ENCODE measurements around the gene DENR.

The DENR gene

DNA sequence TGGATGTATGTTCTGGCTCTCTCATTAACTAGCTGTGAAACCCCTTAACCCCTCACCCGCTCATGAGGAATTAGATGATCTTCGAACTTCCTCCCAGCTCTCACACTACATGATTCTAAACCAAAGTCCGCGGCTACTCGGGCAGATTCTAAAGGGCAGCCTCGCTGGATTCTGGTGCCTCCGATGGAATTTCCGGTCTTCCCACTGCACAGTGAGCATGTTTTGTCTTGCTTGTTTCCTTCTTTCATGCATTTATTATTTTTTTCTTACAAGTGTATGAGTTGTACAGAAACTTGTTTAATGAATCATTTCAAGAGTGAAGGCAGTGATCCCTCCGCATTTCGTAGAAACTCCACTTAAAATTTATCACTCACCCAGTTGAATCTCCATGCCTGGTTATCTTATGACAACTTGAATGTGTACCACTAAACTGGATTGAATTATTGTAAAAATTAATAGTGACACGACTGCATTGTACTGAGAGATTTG lies 31.5 kb upstream of the DENR start:
- no peaks in the 10 kb centered on the region for H3K9me3 ChIP-seq (ENCODE audit: severe bottlenecking)
- peak; percentile 87 for ATAC-seq (ENCODE audit: low read depth)
- H3K27me3 ChIP-seq (ENCODE audit: insufficient read depth, poor library complexity, severe bottlenecking): no peaks in the 10 kb centered on the region
- TF ChIP-seq, protein P1, sequence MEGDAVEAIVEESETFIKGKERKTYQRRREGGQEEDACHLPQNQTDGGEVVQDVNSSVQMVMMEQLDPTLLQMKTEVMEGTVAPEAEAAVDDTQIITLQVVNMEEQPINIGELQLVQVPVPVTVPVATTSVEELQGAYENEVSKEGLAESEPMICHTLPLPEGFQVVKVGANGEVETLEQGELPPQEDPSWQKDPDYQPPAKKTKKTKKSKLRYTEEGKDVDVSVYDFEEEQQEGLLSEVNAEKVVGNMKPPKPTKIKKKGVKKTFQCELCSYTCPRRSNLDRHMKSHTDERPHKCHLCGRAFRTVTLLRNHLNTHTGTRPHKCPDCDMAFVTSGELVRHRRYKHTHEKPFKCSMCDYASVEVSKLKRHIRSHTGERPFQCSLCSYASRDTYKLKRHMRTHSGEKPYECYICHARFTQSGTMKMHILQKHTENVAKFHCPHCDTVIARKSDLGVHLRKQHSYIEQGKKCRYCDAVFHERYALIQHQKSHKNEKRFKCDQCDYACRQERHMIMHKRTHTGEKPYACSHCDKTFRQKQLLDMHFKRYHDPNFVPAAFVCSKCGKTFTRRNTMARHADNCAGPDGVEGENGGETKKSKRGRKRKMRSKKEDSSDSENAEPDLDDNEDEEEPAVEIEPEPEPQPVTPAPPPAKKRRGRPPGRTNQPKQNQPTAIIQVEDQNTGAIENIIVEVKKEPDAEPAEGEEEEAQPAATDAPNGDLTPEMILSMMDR (IDR thresholded peaks at IDR 0.05; ENCODE audit: poor library complexity, severe bottlenecking): no peak
- DNase-seq (ENCODE audit: low spot score): peak; percentile 89
- H3K4me1 ChIP-seq (ENCODE audit: insufficient read depth, poor library complexity, severe bottlenecking): peaks cover 26% of the 10 kb centered on the region
- H3K4me3 ChIP-seq (ENCODE audit: severe bottlenecking): no peak overlapping the region
- peak overlapping the region; percentile 92 for H3K27ac ChIP-seq (ENCODE audit: poor library complexity, severe bottlenecking)
- H3K36me3 ChIP-seq (ENCODE audit: low read depth): no peaks in the 10 kb centered on the region

DNA sequence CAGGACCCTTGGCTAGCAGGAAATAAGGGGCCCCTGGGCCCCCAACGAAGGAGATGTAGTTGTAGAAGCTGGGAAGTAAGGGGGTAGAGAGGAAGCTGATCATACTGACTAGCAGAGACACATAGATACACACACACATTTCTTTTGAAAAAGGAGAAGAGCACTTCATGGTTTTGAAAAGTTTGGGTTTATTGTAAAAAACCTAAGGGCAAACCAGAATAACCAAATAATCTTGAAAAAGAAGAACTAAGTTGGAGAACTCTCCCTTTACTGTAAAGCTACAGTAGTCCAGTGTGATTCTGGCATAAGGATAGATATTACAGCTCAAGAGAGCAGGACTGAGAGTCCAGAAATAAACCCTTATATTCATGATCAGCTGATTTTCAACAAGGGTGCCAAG lies 30.2 kb upstream of the DENR start:
- Histone ChIP-seq H3K4me1 (ENCODE audit: insufficient read depth, poor library complexity, severe bottlenecking) (peaks cover 31% of the 10 kb centered on the region), H3K27ac (ENCODE audit: poor library complexity, severe bottlenecking) (peak overlapping the region; percentile 92), H3K27me3 (ENCODE audit: insufficient read depth, poor library complexity, severe bottlenecking) (no peaks in the 10 kb centered on the region), H3K9me3 (ENCODE audit: severe bottlenecking) (no peaks in the 10 kb centered on the region), H3K4me3 (ENCODE audit: severe bottlenecking) (no peak overlapping the region), H3K36me3 (ENCODE audit: low read depth) (no peaks in the 10 kb centered on the region)
- TF ChIP-seq, protein P1 (IDR thresholded peaks at IDR 0.05; ENCODE audit: poor library complexity, severe bottlenecking): no peak
- ATAC-seq (ENCODE audit: low read depth) (no peak), DNase-seq (ENCODE audit: low spot score) (no peak)

DNA sequence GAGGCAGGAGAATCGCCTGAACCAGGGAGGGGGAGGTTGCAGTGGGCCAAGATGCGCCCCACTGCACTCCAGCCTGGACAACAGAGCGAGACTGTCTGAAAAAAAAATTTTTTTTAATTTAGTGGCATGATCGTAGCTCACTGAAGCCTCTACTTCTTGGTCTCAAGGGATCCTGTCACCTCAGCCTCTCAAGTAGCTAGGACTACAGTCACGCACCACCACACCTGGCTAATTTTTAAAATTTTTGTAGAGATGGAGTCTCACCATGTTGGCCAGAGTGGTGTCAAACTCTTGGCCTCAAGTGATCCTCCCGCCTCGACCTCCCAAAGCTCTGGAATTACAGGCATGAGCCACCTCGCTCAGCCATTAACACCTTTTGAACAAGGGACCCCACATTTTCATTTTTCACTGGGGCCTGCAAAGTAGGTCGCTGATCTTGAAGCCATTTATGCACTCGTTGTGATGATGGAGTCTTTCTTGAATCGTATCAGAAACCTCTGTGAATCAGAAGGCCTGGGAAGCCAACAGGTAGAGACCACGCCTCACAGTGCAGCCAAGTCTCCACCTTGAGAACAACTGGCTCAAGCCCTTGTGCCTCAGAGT lies 27.9 kb upstream of the DENR start:
- Histone ChIP-seq H3K27me3 (ENCODE audit: insufficient read depth, poor library complexity, severe bottlenecking) (no peaks in the 10 kb centered on the region), H3K36me3 (ENCODE audit: low read depth) (no peaks in the 10 kb centered on the region), H3K4me1 (ENCODE audit: insufficient read depth, poor library complexity, severe bottlenecking) (peaks cover 31% of the 10 kb centered on the region), H3K9me3 (ENCODE audit: severe bottlenecking) (no peaks in the 10 kb centered on the region), H3K4me3 (ENCODE audit: severe bottlenecking) (no peak overlapping the region), H3K27ac (ENCODE audit: poor library complexity, severe bottlenecking) (peak overlapping the region; percentile 81)
- TF ChIP-seq, protein P1 (IDR thresholded peaks at IDR 0.05; ENCODE audit: poor library complexity, severe bottlenecking): no peak
- no peak for DNase-seq (ENCODE audit: low spot score)
- no peak for ATAC-seq (ENCODE audit: low read depth)

DNA sequence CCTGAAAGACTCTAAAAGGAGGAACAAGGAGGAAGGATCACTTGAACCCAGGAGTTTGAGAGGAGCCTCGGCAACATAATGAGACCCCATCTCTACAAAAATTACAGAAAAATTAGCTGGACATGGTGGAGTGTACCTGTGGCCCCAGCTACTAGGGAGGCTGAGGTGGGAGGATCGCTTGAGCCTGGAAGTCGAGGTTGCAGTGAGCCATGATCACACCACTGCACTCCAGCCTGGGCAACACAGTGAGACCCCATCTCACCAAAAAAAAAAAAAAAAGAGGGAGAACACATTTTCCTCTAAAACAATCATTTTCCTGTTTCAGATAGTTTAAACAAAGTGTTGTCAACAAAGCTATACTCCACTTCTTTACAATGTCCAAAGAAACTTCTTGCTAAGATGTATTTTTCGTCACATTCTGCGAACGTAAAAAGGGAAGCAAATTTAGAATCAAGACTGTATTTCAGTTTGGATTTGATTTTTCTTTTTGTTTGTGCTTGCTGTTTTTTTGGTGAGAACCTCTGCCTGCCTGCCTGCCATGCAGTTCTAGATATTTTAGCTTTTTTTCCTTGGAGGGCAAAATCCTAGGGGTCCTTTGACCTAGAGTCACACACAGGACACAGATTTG lies 27.1 kb upstream of the DENR start:
- Histone ChIP-seq H3K27me3 (ENCODE audit: insufficient read depth, poor library complexity, severe bottlenecking) (no peaks in the 10 kb centered on the region), H3K9me3 (ENCODE audit: severe bottlenecking) (no peaks in the 10 kb centered on the region), H3K4me1 (ENCODE audit: insufficient read depth, poor library complexity, severe bottlenecking) (peaks cover 24% of the 10 kb centered on the region), H3K4me3 (ENCODE audit: severe bottlenecking) (no peak overlapping the region), H3K27ac (ENCODE audit: poor library complexity, severe bottlenecking) (peak overlapping the region; percentile 81), H3K36me3 (ENCODE audit: low read depth) (no peaks in the 10 kb centered on the region)
- no peak for DNase-seq (ENCODE audit: low spot score)
- TF ChIP-seq, protein P1 (IDR thresholded peaks at IDR 0.05; ENCODE audit: poor library complexity, severe bottlenecking): no peak
- no peak for ATAC-seq (ENCODE audit: low read depth)

DNA sequence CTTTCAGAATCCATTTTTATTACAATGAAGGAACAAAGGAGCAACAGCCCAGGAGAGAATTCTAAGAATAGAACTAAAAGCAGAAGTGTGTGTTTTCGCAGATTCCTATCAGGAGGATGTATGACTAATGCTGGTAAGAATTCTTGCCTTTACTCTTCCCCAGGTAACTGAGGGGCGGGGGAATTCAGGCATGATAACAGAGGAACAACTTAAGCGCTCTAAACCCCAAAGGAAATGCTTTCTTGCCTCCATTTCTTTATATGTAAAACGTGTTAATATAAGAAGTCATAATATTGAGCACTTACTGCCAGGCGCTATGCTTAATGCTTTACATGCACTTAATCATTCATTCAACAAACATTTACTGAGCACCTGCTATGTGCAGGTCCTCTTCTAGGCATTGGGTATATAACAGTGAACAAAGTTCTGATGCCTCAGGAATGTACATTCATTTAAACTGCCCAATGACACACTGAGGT lies 26.5 kb upstream of the DENR start:
- Histone ChIP-seq H3K27me3 (ENCODE audit: insufficient read depth, poor library complexity, severe bottlenecking) (no peaks in the 10 kb centered on the region), H3K4me1 (ENCODE audit: insufficient read depth, poor library complexity, severe bottlenecking) (peaks cover 20% of the 10 kb centered on the region), H3K4me3 (ENCODE audit: severe bottlenecking) (no peak overlapping the region), H3K36me3 (ENCODE audit: low read depth) (no peaks in the 10 kb centered on the region), H3K9me3 (ENCODE audit: severe bottlenecking) (no peaks in the 10 kb centered on the region), H3K27ac (ENCODE audit: poor library complexity, severe bottlenecking) (peak overlapping the region; percentile 81)
- TF ChIP-seq, protein P1 (IDR thresholded peaks at IDR 0.05; ENCODE audit: poor library complexity, severe bottlenecking): no peak
- ATAC-seq (ENCODE audit: low read depth) (peak; percentile 87), DNase-seq (ENCODE audit: low spot score) (no peak)

Data from RWPE2 (cell line).